Measurements from ENCODE around the gene BIN2.
"Not testable (repeated sequence)": the region's sequence is repeated elsewhere in the genome, so short reads cannot be mapped to it uniquely, and the experiment has no call there.

The BIN2 gene

GRCh38 chr12:51323317-51323960 is 535 bp downstream of the BIN2 start:
- Histone ChIP-seq H3K4me3 (ENCODE audit: low read depth, low read length) (no peak overlapping the region), H3K4me1 (ENCODE audit: control insufficient read depth, insufficient read depth, low read length) (peaks cover 15% of the 10 kb centered on the region), H3K36me3 (ENCODE audit: control insufficient read depth, insufficient read depth, low read length) (no peaks in the 10 kb centered on the region), H3K9me3 (ENCODE audit: control insufficient read depth, insufficient read depth, low read length) (no peaks in the 10 kb centered on the region), H3K27me3 (ENCODE audit: control insufficient read depth, insufficient read depth, low read length) (no peaks in the 10 kb centered on the region), H3K9ac (ENCODE audit: low read depth, low read length) (no peak overlapping the region)

GRCh38 chr12:51322452-51322851 is 1.5 kb downstream of the BIN2 start:
- Histone ChIP-seq H3K4me3 (ENCODE audit: low read depth, low read length) (no peak overlapping the region), H3K27me3 (ENCODE audit: control insufficient read depth, insufficient read depth, low read length) (no peaks in the 10 kb centered on the region), H3K4me1 (ENCODE audit: control insufficient read depth, insufficient read depth, low read length) (peaks cover 15% of the 10 kb centered on the region), H3K9ac (ENCODE audit: low read depth, low read length) (no peak overlapping the region), H3K36me3 (ENCODE audit: control insufficient read depth, insufficient read depth, low read length) (no peaks in the 10 kb centered on the region), H3K9me3 (ENCODE audit: control insufficient read depth, insufficient read depth, low read length) (no peaks in the 10 kb centered on the region)

- H3K4me1 ChIP-seq (ENCODE audit: control insufficient read depth, insufficient read depth, low read length) = peaks cover 15% of the 10 kb centered on the region
- H3K9ac ChIP-seq (ENCODE audit: low read depth, low read length) = no peak overlapping the region
- H3K9me3 ChIP-seq (ENCODE audit: control insufficient read depth, insufficient read depth, low read length) = no peaks in the 10 kb centered on the region
- H3K4me3 ChIP-seq (ENCODE audit: low read depth, low read length) = no peak overlapping the region
- no peaks in the 10 kb centered on the region for H3K27me3 ChIP-seq (ENCODE audit: control insufficient read depth, insufficient read depth, low read length)
- no peaks in the 10 kb centered on the region for H3K36me3 ChIP-seq (ENCODE audit: control insufficient read depth, insufficient read depth, low read length)
Observed at GRCh38 chr12:51321882-51322281, 2.1 kb downstream of the BIN2 start.

- Histone ChIP-seq H3K4me3 (ENCODE audit: low read depth, low read length) (no peak overlapping the region), H3K9me3 (ENCODE audit: control insufficient read depth, insufficient read depth, low read length) (no peaks in the 10 kb centered on the region), H3K27me3 (ENCODE audit: control insufficient read depth, insufficient read depth, low read length) (no peaks in the 10 kb centered on the region), H3K36me3 (ENCODE audit: control insufficient read depth, insufficient read depth, low read length) (no peaks in the 10 kb centered on the region), H3K9ac (ENCODE audit: low read depth, low read length) (no peak overlapping the region), H3K4me1 (ENCODE audit: control insufficient read depth, insufficient read depth, low read length) (peaks cover 15% of the 10 kb centered on the region)
Observed at GRCh38 chr12:51320695-51321320, 3.2 kb downstream of the BIN2 start.

GRCh38 chr12:51320311-51320694 is 3.7 kb downstream of the BIN2 start:
- Histone ChIP-seq H3K9ac (ENCODE audit: low read depth, low read length) (no peak overlapping the region), H3K9me3 (ENCODE audit: control insufficient read depth, insufficient read depth, low read length) (no peaks in the 10 kb centered on the region), H3K4me3 (ENCODE audit: low read depth, low read length) (no peak overlapping the region), H3K27me3 (ENCODE audit: control insufficient read depth, insufficient read depth, low read length) (no peaks in the 10 kb centered on the region), H3K4me1 (ENCODE audit: control insufficient read depth, insufficient read depth, low read length) (peaks cover 15% of the 10 kb centered on the region), H3K36me3 (ENCODE audit: control insufficient read depth, insufficient read depth, low read length) (no peaks in the 10 kb centered on the region)

GRCh38 chr12:51318846-51319599 is 5.0 kb downstream of the BIN2 start:
- Histone ChIP-seq H3K36me3 (ENCODE audit: control insufficient read depth, insufficient read depth, low read length) (no peaks in the 10 kb centered on the region), H3K4me3 (ENCODE audit: low read depth, low read length) (no peak overlapping the region), H3K9me3 (ENCODE audit: control insufficient read depth, insufficient read depth, low read length) (no peaks in the 10 kb centered on the region), H3K4me1 (ENCODE audit: control insufficient read depth, insufficient read depth, low read length) (peaks cover 15% of the 10 kb centered on the region), H3K27me3 (ENCODE audit: control insufficient read depth, insufficient read depth, low read length) (no peaks in the 10 kb centered on the region), H3K9ac (ENCODE audit: low read depth, low read length) (no peak overlapping the region)

GRCh38 chr12:51318057-51318806 is 5.7 kb downstream of the BIN2 start:
- H3K4me1 ChIP-seq (ENCODE audit: control insufficient read depth, insufficient read depth, low read length) = peaks cover 15% of the 10 kb centered on the region
- not testable (repeated sequence) for H3K9me3 ChIP-seq (ENCODE audit: control insufficient read depth, insufficient read depth, low read length); H3K9ac ChIP-seq (ENCODE audit: low read depth, low read length); H3K36me3 ChIP-seq (ENCODE audit: control insufficient read depth, insufficient read depth, low read length); H3K27me3 ChIP-seq (ENCODE audit: control insufficient read depth, insufficient read depth, low read length); H3K4me3 ChIP-seq (ENCODE audit: low read depth, low read length)

- H3K27me3 ChIP-seq (ENCODE audit: control insufficient read depth, insufficient read depth, low read length) = no peaks in the 10 kb centered on the region
- no peak overlapping the region for H3K9ac ChIP-seq (ENCODE audit: low read depth, low read length)
- no peaks in the 10 kb centered on the region for H3K9me3 ChIP-seq (ENCODE audit: control insufficient read depth, insufficient read depth, low read length)
- H3K4me1 ChIP-seq (ENCODE audit: control insufficient read depth, insufficient read depth, low read length) = no peaks in the 10 kb centered on the region
- no peak overlapping the region for H3K4me3 ChIP-seq (ENCODE audit: low read depth, low read length)
- H3K36me3 ChIP-seq (ENCODE audit: control insufficient read depth, insufficient read depth, low read length) = no peaks in the 10 kb centered on the region
Observed at GRCh38 chr12:51311389-51311788, 12.6 kb downstream of the BIN2 start.

- Histone ChIP-seq H3K9ac (ENCODE audit: low read depth, low read length) (no peak overlapping the region), H3K4me3 (ENCODE audit: low read depth, low read length) (no peak overlapping the region), H3K9me3 (ENCODE audit: control insufficient read depth, insufficient read depth, low read length) (no peaks in the 10 kb centered on the region), H3K27me3 (ENCODE audit: control insufficient read depth, insufficient read depth, low read length) (no peaks in the 10 kb centered on the region), H3K36me3 (ENCODE audit: control insufficient read depth, insufficient read depth, low read length) (no peaks in the 10 kb centered on the region), H3K4me1 (ENCODE audit: control insufficient read depth, insufficient read depth, low read length) (no peaks in the 10 kb centered on the region)
Observed at GRCh38 chr12:51307655-51308593, 16.1 kb downstream of the BIN2 start.

- no peaks in the 10 kb centered on the region for H3K4me1 ChIP-seq (ENCODE audit: control insufficient read depth, insufficient read depth, low read length)
- H3K36me3 ChIP-seq (ENCODE audit: control insufficient read depth, insufficient read depth, low read length) = no peaks in the 10 kb centered on the region
- H3K27me3 ChIP-seq (ENCODE audit: control insufficient read depth, insufficient read depth, low read length) = no peaks in the 10 kb centered on the region
- no peak overlapping the region for H3K9ac ChIP-seq (ENCODE audit: low read depth, low read length)
- H3K4me3 ChIP-seq (ENCODE audit: low read depth, low read length) = no peak overlapping the region
- H3K9me3 ChIP-seq (ENCODE audit: control insufficient read depth, insufficient read depth, low read length) = no peaks in the 10 kb centered on the region
Observed at GRCh38 chr12:51306507-51306906, 17.5 kb downstream of the BIN2 start.

GRCh38 chr12:51300768-51301167 is 23.2 kb downstream of the BIN2 start:
- not testable (repeated sequence) for H3K27me3 ChIP-seq (ENCODE audit: control insufficient read depth, insufficient read depth, low read length)

More at GRCh38 chr12:51300768-51301167, 23.2 kb downstream of the BIN2 start:
- H3K9me3 ChIP-seq (ENCODE audit: control insufficient read depth, insufficient read depth, low read length); H3K36me3 ChIP-seq (ENCODE audit: control insufficient read depth, insufficient read depth, low read length); H3K9ac ChIP-seq (ENCODE audit: low read depth, low read length); H3K4me3 ChIP-seq (ENCODE audit: low read depth, low read length); H3K4me1 ChIP-seq (ENCODE audit: control insufficient read depth, insufficient read depth, low read length): not testable (repeated sequence)

Data from iPS-15b (cell line).